ENCODE results near the gene DDIT4.

Gene DDIT4

GRCh38 chr10:72314263-72314662 lies 40.5 kb downstream of the DDIT4 start:
- no peak for DNase-seq (ENCODE audit: low read depth)
- TF ChIP-seq, protein P1, sequence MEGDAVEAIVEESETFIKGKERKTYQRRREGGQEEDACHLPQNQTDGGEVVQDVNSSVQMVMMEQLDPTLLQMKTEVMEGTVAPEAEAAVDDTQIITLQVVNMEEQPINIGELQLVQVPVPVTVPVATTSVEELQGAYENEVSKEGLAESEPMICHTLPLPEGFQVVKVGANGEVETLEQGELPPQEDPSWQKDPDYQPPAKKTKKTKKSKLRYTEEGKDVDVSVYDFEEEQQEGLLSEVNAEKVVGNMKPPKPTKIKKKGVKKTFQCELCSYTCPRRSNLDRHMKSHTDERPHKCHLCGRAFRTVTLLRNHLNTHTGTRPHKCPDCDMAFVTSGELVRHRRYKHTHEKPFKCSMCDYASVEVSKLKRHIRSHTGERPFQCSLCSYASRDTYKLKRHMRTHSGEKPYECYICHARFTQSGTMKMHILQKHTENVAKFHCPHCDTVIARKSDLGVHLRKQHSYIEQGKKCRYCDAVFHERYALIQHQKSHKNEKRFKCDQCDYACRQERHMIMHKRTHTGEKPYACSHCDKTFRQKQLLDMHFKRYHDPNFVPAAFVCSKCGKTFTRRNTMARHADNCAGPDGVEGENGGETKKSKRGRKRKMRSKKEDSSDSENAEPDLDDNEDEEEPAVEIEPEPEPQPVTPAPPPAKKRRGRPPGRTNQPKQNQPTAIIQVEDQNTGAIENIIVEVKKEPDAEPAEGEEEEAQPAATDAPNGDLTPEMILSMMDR (IDR thresholded peaks at IDR 0.05; ENCODE audit: low read depth, low read length, missing control alignments), result no peak
- in situ Hi-C loops (cut with HindIII; ENCODE audit: low sequenced_read_pairs), result loop anchor here (25.0 kb wide), 1 partner anchor 427 kb away; no protein-coding TSS in a partner anchor
- H3K4me3 ChIP-seq (ENCODE audit: low read depth, low read length), result no peak overlapping the region

GRCh38 chr10:72315054-72315453 lies 41.3 kb downstream of the DDIT4 start:
- in situ Hi-C loops (cut with HindIII; ENCODE audit: low sequenced_read_pairs), result loop anchor here (25.0 kb wide), 1 partner anchor 428 kb away; no protein-coding TSS in a partner anchor
- TF ChIP-seq, protein P1 (IDR thresholded peaks at IDR 0.05; ENCODE audit: low read depth, low read length, missing control alignments), result no peak
- no peak overlapping the region for H3K4me3 ChIP-seq (ENCODE audit: low read depth, low read length)
- no peak for DNase-seq (ENCODE audit: low read depth)

DNA sequence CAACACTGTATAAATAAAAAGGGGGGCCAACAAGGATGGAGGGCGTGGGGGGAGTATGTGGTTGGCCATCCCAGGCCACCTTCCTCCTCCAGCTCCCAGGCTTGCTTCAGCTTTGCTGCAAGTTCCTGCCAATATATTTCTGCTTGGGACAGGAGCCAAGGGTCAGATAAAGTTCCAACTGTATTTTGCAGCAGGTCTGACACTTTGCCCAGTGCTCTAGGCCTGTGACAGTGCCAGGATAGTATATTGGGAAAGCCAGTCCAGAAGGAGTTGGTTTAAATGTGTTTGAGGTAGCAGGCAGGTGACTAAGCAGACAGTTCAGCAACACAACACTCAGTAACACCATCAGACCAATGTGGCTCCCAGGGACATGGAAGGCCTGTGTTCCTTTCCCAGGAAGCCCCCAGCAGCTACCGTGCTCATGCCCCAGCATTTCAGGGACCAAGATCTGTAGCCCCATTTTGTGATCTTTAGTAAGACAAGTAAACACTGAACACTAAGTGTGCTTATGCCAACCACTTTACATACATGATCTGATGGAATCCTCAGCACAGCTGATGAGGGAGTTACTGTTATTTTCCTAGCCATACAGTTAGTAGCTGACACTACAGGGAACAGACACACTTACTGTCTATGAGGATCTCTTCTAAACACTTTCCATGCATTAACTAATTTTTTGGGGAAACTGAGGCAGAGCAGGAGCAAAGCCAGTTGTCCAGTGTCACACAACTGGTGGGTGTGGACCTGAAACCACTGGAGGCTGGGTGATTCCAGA lies 42.1 kb downstream of the DDIT4 start:
- no peak overlapping the region for H3K4me3 ChIP-seq (ENCODE audit: low read depth, low read length)
- DNase-seq (ENCODE audit: low read depth), result peak; percentile 50
- TF ChIP-seq, protein P1 (IDR thresholded peaks at IDR 0.05; ENCODE audit: low read depth, low read length, missing control alignments), result no peak
- in situ Hi-C loops (cut with HindIII; ENCODE audit: low sequenced_read_pairs), result loop anchor here (25.0 kb wide), 1 partner anchor 428 kb away; no protein-coding TSS in a partner anchor

GRCh38 chr10:72316386-72316700 lies 42.6 kb downstream of the DDIT4 start:
- in situ Hi-C loops (cut with HindIII; ENCODE audit: low sequenced_read_pairs), result loop anchor here (25.0 kb wide), 1 partner anchor 429 kb away; no protein-coding TSS in a partner anchor
- DNase-seq (ENCODE audit: low read depth), result no peak
- no peak overlapping the region for H3K4me3 ChIP-seq (ENCODE audit: low read depth, low read length)
- TF ChIP-seq, protein P1 (IDR thresholded peaks at IDR 0.05; ENCODE audit: low read depth, low read length, missing control alignments), result no peak

- TF ChIP-seq, protein P1 (IDR thresholded peaks at IDR 0.05; ENCODE audit: low read depth, low read length, missing control alignments), result no peak
- no peak for DNase-seq (ENCODE audit: low read depth)
- in situ Hi-C loops (cut with HindIII; ENCODE audit: low sequenced_read_pairs), result loop anchor here (25.0 kb wide), 1 partner anchor 430 kb away; no protein-coding TSS in a partner anchor
- no peak overlapping the region for H3K4me3 ChIP-seq (ENCODE audit: low read depth, low read length)
Measured at GRCh38 chr10:72316748-72317435, 43.2 kb downstream of the DDIT4 start.

DNA sequence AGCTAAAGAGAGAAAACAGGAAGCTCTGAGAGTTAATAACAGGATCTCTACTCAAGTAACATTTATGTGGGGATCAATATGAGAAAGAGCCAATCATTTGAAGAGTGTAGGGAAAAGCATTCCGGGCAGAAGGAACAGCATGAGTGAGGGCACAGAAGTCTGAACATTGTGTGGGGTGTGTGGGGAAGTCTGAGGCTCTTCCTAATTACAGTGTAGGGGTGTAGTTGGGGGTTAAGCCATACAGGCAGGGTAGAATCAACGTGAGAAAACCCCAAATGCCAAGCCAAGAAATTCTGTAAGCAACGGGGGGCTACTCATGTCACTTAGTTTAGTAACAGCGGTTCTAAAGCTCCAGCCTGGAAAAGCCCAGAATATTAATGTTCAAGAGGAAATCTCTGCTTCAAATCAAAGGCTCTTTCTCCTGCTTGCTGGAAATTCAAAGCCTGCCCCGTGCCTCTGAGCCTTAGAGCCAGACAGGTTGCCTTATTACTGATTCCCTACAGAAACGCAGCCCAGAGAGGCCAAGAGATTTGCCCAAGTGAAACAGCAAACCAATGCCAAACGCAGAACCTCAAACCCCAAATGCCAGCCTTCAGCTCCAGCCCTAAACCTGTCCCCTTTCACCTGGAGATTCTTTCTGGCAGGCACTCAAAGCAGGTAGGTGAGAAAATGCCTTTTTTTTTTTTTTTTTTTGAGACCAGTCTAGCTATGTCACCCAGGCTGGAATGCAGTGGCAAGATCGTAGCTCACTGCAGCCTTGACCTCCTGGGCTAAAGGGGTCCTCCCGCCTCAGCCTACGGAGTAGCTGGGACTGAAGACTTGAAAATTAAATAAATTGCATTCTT lies 44.9 kb downstream of the DDIT4 start:
- no peak overlapping the region for H3K4me3 ChIP-seq (ENCODE audit: low read depth, low read length)
- no peak for DNase-seq (ENCODE audit: low read depth)
- TF ChIP-seq, protein P1 (IDR thresholded peaks at IDR 0.05; ENCODE audit: low read depth, low read length, missing control alignments), result no peak
- in situ Hi-C loops (cut with HindIII; ENCODE audit: low sequenced_read_pairs), result loop anchor here (25.0 kb wide), 1 partner anchor 431 kb away; no protein-coding TSS in a partner anchor

Measured in astrocyte of the cerebellum (primary cell).